K562 (cell line): ENCODE results near the gene GPRIN1. TPM values are rescaled to one million over a fixed set of nuclear protein-coding genes. Genes with fewer than 3 reads are reported as not detected.

Source experiments
- ATAC-seq: fragments of 200-7000 bp; cut with Tn5 transposase; 3 replicates; pipeline ENCODE4 v1.9.1; 2020; ENCODE audit warnings: moderate library complexity
- BruUV-seq: library from RNA; stranded (reverse); fragments of 400-500 nt; replicated peaks from 2 replicates; lab custom pipeline; 2021; lab: Mats Ljungman, UMichigan
- CTCF ChIA-PET: fragments of 300-600 bp; formaldehyde crosslinking; extraction: SDS; loops from one replicate; lab custom pipeline; 2021; ENCODE audit warnings: low intra/inter-chr PET ratio; lab: Yijun Ruan, JAX
- POLR2A ChIA-PET: fragments of 300-600, 350-650 bp; sonication (Branson Sonifier 250); formaldehyde crosslinking; extraction: SDS; loops from one replicate; lab custom pipeline; 2021; ENCODE audit warnings: antibody characterized with exemption, inconsistent platforms; lab: Yijun Ruan, JAX
- DNase-seq, 4 experiments: peaks; one replicate each; pipeline versions ENCODE4 v3.0.0 to v3.0.0-alpha.2; 2011 to 2018; ENCODE audit warnings: low spot score in 3 of 4, mixed read lengths in 3 of 4; ENCODE audit errors: extremely low read depth in 1 of 4
- FAIRE-seq: peaks from 2 replicates; lab custom pipeline; 2011; peaks lifted over from hg19 to GRCh38; lab: Jason Lieb, UNC
- H2AFZ ChIP-seq: 2 replicates; pipeline ENCODE4 v1.6.0; 2011; ENCODE audit warnings: low read depth, low read length, control low read depth, inconsistent platforms
- H3K27ac ChIP-seq: fragments of 200-600 bp; 3 replicates; pipeline ENCODE4 v1.8.0; 2011; ENCODE audit warnings: low read depth, mild to moderate bottlenecking, control low read depth, inconsistent platforms, low read length, moderate library complexity, mixed read lengths; ENCODE audit errors: extremely low read depth
- H3K27me3 ChIP-seq, 2 experiments: fragments of 300-600 bp in 1 of 2; 2 replicates in 1 of 2; 3 replicates in 1 of 2; pipeline versions ENCODE4 v1.6.0 to v1.8.0; 2011; ENCODE audit warnings: inconsistent platforms in 2 of 2, low read length in 2 of 2, mild to moderate bottlenecking in 1 of 2, mixed read lengths in 1 of 2, moderate library complexity in 1 of 2; ENCODE audit not compliant: control insufficient read depth in 2 of 2, insufficient read depth in 2 of 2
- H3K36me3 ChIP-seq: fragments of 300-600 bp; 3 replicates; pipeline ENCODE4 v1.8.0; 2011; ENCODE audit warnings: mild to moderate bottlenecking, low read length, inconsistent platforms; ENCODE audit not compliant: control insufficient read depth, insufficient read depth
- H3K4me1 ChIP-seq, 2 experiments: fragments of 200-600 bp in 1 of 2; replicated peaks in 1 of 2; 2 replicates in 1 of 2; 3 replicates in 1 of 2; pipeline versions ENCODE4 v1.5.1 to v1.8.0; 2011; ENCODE audit warnings: inconsistent platforms in 2 of 2, low read length in 2 of 2, mild to moderate bottlenecking in 1 of 2, mixed read lengths in 1 of 2, moderate library complexity in 1 of 2; ENCODE audit not compliant: control insufficient read depth in 2 of 2, insufficient read depth in 2 of 2
- H3K4me2 ChIP-seq: 2 replicates; pipeline ENCODE4 v1.6.1; 2011; ENCODE audit warnings: low read length, control low read depth, inconsistent platforms, mixed read lengths; ENCODE audit not compliant: insufficient read depth
- H3K4me3 ChIP-seq: fragments of 200-600 bp; sonication (generic), shearing (Covaris generic); 2 replicates; pipeline ENCODE4 v1.5.1; 2016; ENCODE audit warnings: control low read depth, inconsistent platforms
- H3K79me2 ChIP-seq: fragments of 200-600 bp; 3 replicates; pipeline ENCODE4 v1.8.0; 2011; ENCODE audit warnings: low read length, inconsistent platforms; ENCODE audit not compliant: control insufficient read depth, insufficient read depth
- H3K9ac ChIP-seq, 2 experiments: 2 replicates each; pipeline versions ENCODE4 v1.6.0 to v1.6.1; 2011; ENCODE audit warnings: low read depth in 2 of 2, low read length in 2 of 2, control low read depth in 1 of 2, inconsistent platforms in 1 of 2, mild to moderate bottlenecking in 1 of 2, mixed read lengths in 1 of 2; ENCODE audit not compliant: insufficient read depth in 1 of 2
- H3K9me1 ChIP-seq: one replicate; pipeline ENCODE4 v1.6.0; 2011; ENCODE audit warnings: inconsistent platforms, mild to moderate bottlenecking, low read length, moderate library complexity; ENCODE audit not compliant: control insufficient read depth, insufficient read depth
- H3K9me3 ChIP-seq: replicated peaks from 2 replicates; pipeline ENCODE4 v1.5.1; 2011; ENCODE audit warnings: low read depth, low read length, inconsistent platforms; ENCODE audit not compliant: control insufficient read depth, insufficient read depth
- H4K20me1 ChIP-seq: replicated peaks from 2 replicates; pipeline ENCODE4 v1.6.1; 2011; ENCODE audit warnings: low read length, inconsistent platforms, mixed read lengths; ENCODE audit not compliant: control insufficient read depth, insufficient read depth
- BHLHE40 ChIP-seq: IDR thresholded peaks from 2 replicates; pipeline ENCODE4 v1.6.1; 2011; ENCODE audit warnings: low read length, improper control_type of control experiment
- L3MBTL2 ChIP-seq: fragments of 450-650 bp; IDR thresholded peaks from 2 replicates; pipeline ENCODE4 v1.6.1; 2016; ENCODE audit warnings: mild to moderate bottlenecking, moderate library complexity
- RAD21 ChIP-seq, 2 experiments: fragments of 250-450 bp in 1 of 2; fragments of 450-650 bp in 1 of 2; sonication (Bioruptor Pico) in 1 of 2; formaldehyde crosslinking in 1 of 2; IDR thresholded peaks in 1 of 2; conservative IDR thresholded peaks in 1 of 2; 2 replicates each; pipeline versions ENCODE4 v1.4.0 to v1.8.0; 2020 to 2022; ENCODE audit warnings: mild to moderate bottlenecking in 2 of 2, moderate library complexity in 1 of 2
- TGIF2 ChIP-seq: sonication (generic); formaldehyde crosslinking; IDR thresholded peaks from 2 replicates; pipeline ENCODE4 v1.8.1; 2022; ENCODE audit warnings: mild to moderate bottlenecking, missing genetic modification reagents, moderate library complexity
- WGBS: fragments of 100-300 bp; shearing (Covaris generic); methylation state at CpG from one replicate; pipeline ENCODE4 v1.1.6; 2016; ENCODE audit warnings: low coverage, mixed read lengths; ENCODE audit not compliant: insufficient coverage; ENCODE audit errors: missing lambda C conversion rate; 5-methylcytosine and 5-hydroxymethylcytosine counted together
- in situ Hi-C: fragments of 300-500 bp; cut with MboI; formaldehyde crosslinking; loops from 4 replicates; pipeline ENCODE4 v1.15.0; 2018; ENCODE audit warnings: inconsistent platforms, mixed read lengths
- intact Hi-C: fragments of 100-400 bp; cut with micrococcal nuclease; formaldehyde crosslinking; loops from 2 replicates; pipeline ENCODE4 v1.14.2; 2022
- polyA plus RNA-seq, 8 experiments: library from polyadenylated mRNA; depleted of rRNA in 4 of 8; stranded (reverse) in 5 of 8; unstranded in 3 of 8; fragments of >200 nt; fragmentation: Nextera tagmentation in 2 of 8; fragmentation: Illumina TruSeq in 1 of 8; extraction: Ambion mirVana in 2 of 8; extraction: Trizol in 1 of 8; gene quantifications; 2 replicates each; pipeline versions ENCODE4 v1.2.1 to v1.2.3, GENCODE V29; 2011 to 2014; ENCODE audit warnings: inconsistent platforms in 1 of 8, missing spikeins in 1 of 8
- total RNA-seq, 7 experiments: library from RNA; depleted of rRNA in 6 of 7; stranded (reverse); fragments of >200 nt in 6 of 7; fragmentation: Illumina TruSeq in 2 of 7; extraction: Trizol in 2 of 7; gene quantifications; 2 replicates each; pipeline versions ENCODE4 v1.2.1 to v1.2.3, GENCODE V29; 2011 to 2021; ENCODE audit warnings: low replicate concordance in 1 of 7
- TF ChIP-seq, protein P1 (sequence below), 2 experiments: fragments of 450-650 bp; conservative IDR thresholded peaks; 2 replicates each; pipeline ENCODE4 v1.6.1; 2017; ENCODE audit warnings: mild to moderate bottlenecking in 2 of 2, moderate library complexity in 2 of 2
- TF ChIP-seq, protein P2 (sequence below), 3 experiments: IDR thresholded peaks in 2 of 3; conservative IDR thresholded peaks in 1 of 3; 2 replicates each; pipeline ENCODE4 v1.5.1; 2011 to 2012; ENCODE audit warnings: low read length in 3 of 3, mild to moderate bottlenecking in 3 of 3, control low read depth in 2 of 3, improper control_type of control experiment in 1 of 3, inconsistent platforms in 1 of 3, low read depth in 1 of 3, mixed read lengths in 1 of 3, moderate library complexity in 1 of 3; ENCODE audit not compliant: insufficient read depth in 2 of 3

Gene GPRIN1
- total and polyA plus RNA-seq, 9 of the 15 experiments (the other 6 are each of a cell fraction or from before 2014, with no cell fraction given), result 0.15 to 11.6 (median 4.4) TPM

DNA sequence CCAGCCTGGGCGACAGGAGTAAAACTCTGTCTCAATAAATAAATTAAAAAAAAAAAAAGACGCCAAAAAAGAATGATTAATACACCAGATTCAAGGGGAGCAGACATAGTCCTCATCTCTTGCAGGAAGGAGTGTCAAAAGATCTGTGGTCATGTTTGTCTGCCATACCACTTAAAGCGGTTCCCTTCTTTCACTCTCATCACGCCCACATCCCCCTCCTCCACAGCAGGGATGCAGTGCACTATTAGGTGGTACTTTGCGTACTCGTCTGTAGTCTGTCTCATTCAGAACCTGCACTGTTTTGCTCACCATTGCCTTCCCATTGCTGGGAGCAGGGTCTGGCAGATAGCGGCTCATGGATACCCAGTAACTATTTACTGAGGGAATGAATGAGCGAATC, 49.6 kb downstream of the GPRIN1 start:
- Histone ChIP-seq H3K27ac (no peak overlapping the region), H3K9ac (no peak overlapping the region; a peak in 1 of 4 replicates), H4K20me1 (0 out of 2 replicates have a peak, but pooled peaks cover 9% of the 10 kb centered on the region), H3K9me3 (no peaks in the 10 kb centered on the region), H3K4me1 (peaks cover 0 to under 1% of the 10 kb centered on the region in 2 experiments; a peak in 1 of 5 replicates), H3K9me1 (no peaks in the 10 kb centered on the region), H3K36me3 (no peaks in the 10 kb centered on the region), H3K4me2 (no peak overlapping the region), H2AFZ (no peak overlapping the region), H3K4me3 (no peak overlapping the region), H3K27me3 (peaks cover 5 to 23% of the 10 kb centered on the region in 2 experiments; a peak in 4 of 5 replicates), H3K79me2 (no peaks in the 10 kb centered on the region)
- no peak for TF ChIP-seq TGIF2 (CRISPR knock-in tag)
- TF ChIP-seq, protein P1, sequence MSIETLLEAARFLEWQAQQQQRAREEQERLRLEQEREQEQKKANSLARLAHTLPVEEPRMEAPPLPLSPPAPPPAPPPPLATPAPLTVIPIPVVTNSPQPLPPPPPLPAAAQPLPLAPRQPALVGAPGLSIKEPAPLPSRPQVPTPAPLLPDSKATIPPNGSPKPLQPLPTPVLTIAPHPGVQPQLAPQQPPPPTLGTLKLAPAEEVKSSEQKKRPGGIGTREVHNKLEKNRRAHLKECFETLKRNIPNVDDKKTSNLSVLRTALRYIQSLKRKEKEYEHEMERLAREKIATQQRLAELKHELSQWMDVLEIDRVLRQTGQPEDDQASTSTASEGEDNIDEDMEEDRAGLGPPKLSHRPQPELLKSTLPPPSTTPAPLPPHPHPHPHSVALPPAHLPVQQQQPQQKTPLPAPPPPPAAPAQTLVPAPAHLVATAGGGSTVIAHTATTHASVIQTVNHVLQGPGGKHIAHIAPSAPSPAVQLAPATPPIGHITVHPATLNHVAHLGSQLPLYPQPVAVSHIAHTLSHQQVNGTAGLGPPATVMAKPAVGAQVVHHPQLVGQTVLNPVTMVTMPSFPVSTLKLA (conservative IDR thresholded peaks at IDR 0.05), result no peak
- no peak for TF ChIP-seq L3MBTL2
- intact Hi-C loops (no loop called here), in situ Hi-C loops (no loop called here)
- no peak for FAIRE-seq
- 18% methylated on average over 7 of the region's 8 CpGs for WGBS
- CTCF ChIA-PET, result no interaction called here
- BruUV-seq, result no TSS peak
- no peak for DNase-seq
- POLR2A ChIA-PET, result interaction anchor here (0.7 kb wide), 1 partner anchor 14 kb away, joined by 3 read pairs; no protein-coding TSS in a partner anchor
- ATAC-seq, result no peak

DNA sequence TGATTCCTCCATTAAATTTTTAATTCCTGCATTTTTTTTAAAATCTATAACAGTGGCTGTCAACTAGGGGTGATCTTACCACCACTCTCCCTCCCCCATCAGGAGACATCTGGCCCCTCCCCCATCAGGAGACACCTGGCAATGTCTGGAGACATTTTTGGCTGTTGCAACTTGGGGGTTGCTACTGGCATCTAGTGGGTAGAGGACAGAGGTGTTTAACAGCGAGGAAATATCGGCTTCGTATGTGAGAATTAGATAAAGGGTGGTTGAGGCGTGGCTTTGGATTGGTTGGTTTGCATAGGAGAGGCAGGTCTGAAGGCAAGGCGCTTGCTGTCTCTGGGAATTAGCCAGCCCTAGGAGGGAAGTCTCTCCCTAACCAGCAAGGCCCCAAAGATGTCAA, 50.3 kb downstream of the GPRIN1 start:
- FAIRE-seq, result no peak
- in situ Hi-C loops, result no loop called here
- WGBS, result 4% methylated on average over 5 of the region's 5 CpGs
- peaks cover 5 to 21% of the 10 kb centered on the region in 2 experiments; a peak in 4 of 5 replicates for H3K27me3 ChIP-seq
- no peak overlapping the region for H2AFZ ChIP-seq
- no peak overlapping the region for H3K9ac ChIP-seq
- no peaks in the 10 kb centered on the region for H3K9me3 ChIP-seq
- no peak overlapping the region for H3K4me3 ChIP-seq
- no peaks in the 10 kb centered on the region for H3K9me1 ChIP-seq
- CTCF ChIA-PET, result no interaction called here
- intact Hi-C loops, result no loop called here
- H3K27ac ChIP-seq, result no peak overlapping the region
- BruUV-seq, result no TSS peak
- H3K79me2 ChIP-seq, result no peaks in the 10 kb centered on the region
- TF ChIP-seq, protein P2, sequence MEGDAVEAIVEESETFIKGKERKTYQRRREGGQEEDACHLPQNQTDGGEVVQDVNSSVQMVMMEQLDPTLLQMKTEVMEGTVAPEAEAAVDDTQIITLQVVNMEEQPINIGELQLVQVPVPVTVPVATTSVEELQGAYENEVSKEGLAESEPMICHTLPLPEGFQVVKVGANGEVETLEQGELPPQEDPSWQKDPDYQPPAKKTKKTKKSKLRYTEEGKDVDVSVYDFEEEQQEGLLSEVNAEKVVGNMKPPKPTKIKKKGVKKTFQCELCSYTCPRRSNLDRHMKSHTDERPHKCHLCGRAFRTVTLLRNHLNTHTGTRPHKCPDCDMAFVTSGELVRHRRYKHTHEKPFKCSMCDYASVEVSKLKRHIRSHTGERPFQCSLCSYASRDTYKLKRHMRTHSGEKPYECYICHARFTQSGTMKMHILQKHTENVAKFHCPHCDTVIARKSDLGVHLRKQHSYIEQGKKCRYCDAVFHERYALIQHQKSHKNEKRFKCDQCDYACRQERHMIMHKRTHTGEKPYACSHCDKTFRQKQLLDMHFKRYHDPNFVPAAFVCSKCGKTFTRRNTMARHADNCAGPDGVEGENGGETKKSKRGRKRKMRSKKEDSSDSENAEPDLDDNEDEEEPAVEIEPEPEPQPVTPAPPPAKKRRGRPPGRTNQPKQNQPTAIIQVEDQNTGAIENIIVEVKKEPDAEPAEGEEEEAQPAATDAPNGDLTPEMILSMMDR (IDR thresholded peaks at IDR 0.05 in 2 of 3, conservative IDR thresholded peaks at IDR 0.05 in 1 of 3; ENCODE audit: insufficient read depth in 2 of 3, low read depth in 1 of 3, low read length in 3 of 3), result peak; percentile 15 to 29 (median 20); a peak in 3 of 6 replicates
- peak in 1 of 2 experiments; percentile 30; a peak in 2 of 4 replicates for TF ChIP-seq RAD21 (CRISPR knock-in tag; conservative IDR thresholded peaks at IDR 0.05 in 1 of 2, IDR thresholded peaks at IDR 0.05 in 1 of 2)
- no peak for TF ChIP-seq BHLHE40
- no peaks in the 10 kb centered on the region for H3K36me3 ChIP-seq
- H3K4me1 ChIP-seq, result no peaks in the 10 kb centered on the region
- ATAC-seq, result peak; percentile 58
- POLR2A ChIA-PET, result no interaction called here
- 0 out of 2 replicates have a peak, but pooled peaks cover 3% of the 10 kb centered on the region for H4K20me1 ChIP-seq
- H3K4me2 ChIP-seq, result no peak overlapping the region
- DNase-seq, result peak in 3 of 4 experiments; percentile 21 to 47 (median 46)
